RWPE1 (cell line): ENCODE results near the gene GCK.

Source experiments
- CTCF ChIA-PET: fragments of 350-600 bp; sonication (Branson Sonifier 250); formaldehyde crosslinking; extraction: SDS; loops from one replicate; lab custom pipeline; 2021; lab: Yijun Ruan, JAX
- POLR2A ChIA-PET: fragments of 400-600 bp; formaldehyde crosslinking; extraction: SDS; loops from one replicate; lab custom pipeline; 2020; ENCODE audit warnings: antibody characterized with exemption; ENCODE audit not compliant: low non-redundant PET; lab: Yijun Ruan, JAX
- DNase-seq: peaks from one replicate; pipeline ENCODE4 v3.0.0; 2012; ENCODE audit warnings: low spot score
- H3K27ac ChIP-seq: fragments of 450-650 bp; 2 replicates; pipeline ENCODE4 v1.5.1; 2017
- CTCF ChIP-seq: fragments of 450-650 bp; conservative IDR thresholded peaks from 2 replicates; pipeline ENCODE4 v1.5.1; 2017; ENCODE audit warnings: low read depth, mild to moderate bottlenecking

The GCK gene

GRCh38 chr7:44227911-44228310 lies 38.7 kb upstream of the GCK start:
- DNase-seq, result no peak
- no peak overlapping the region for H3K27ac ChIP-seq
- TF ChIP-seq CTCF, result no peak
- POLR2A ChIA-PET, result no interaction called here
- CTCF ChIA-PET, result no interaction called here

- CTCF ChIA-PET, result interaction anchor here (0.5 kb wide), 1 partner anchor 355 kb away, joined by 5 read pairs; no protein-coding TSS in a partner anchor
- peak overlapping the region; percentile 75 for H3K27ac ChIP-seq
- TF ChIP-seq CTCF, result no peak
- DNase-seq, result no peak
- POLR2A ChIA-PET, result no interaction called here
These were observed 37.1 kb upstream of the GCK start for GRCh38 chr7:44226396-44226753.

- ChIA-PET CTCF (interaction anchor here (0.5 kb wide), 1 partner anchor 354 kb away, joined by 5 read pairs; no protein-coding TSS in a partner anchor), POLR2A (interaction anchor here (0.6 kb wide), 1 partner anchor 13 kb away, joined by 3 read pairs; no protein-coding TSS in a partner anchor)
- TF ChIP-seq CTCF, result no peak
- no peak for DNase-seq
- H3K27ac ChIP-seq, result peak overlapping the region; percentile 75
These were observed 36.5 kb upstream of the GCK start for GRCh38 chr7:44225566-44226395.

- no peak for DNase-seq
- no peak for TF ChIP-seq CTCF
- peak overlapping the region; percentile 75 for H3K27ac ChIP-seq
- ChIA-PET CTCF (interaction anchor here (0.6 to 1.7 kb wide), 2 partner anchors 16 to 151 kb away, joined by 3 to 4 read pairs; no protein-coding TSS in a partner anchor), POLR2A (interaction anchor here (0.6 kb wide), 1 partner anchor 12 kb away, joined by 3 read pairs; no protein-coding TSS in a partner anchor)
These were observed 35.8 kb upstream of the GCK start for GRCh38 chr7:44224974-44225565.

GRCh38 chr7:44224080-44224973 lies 35.1 kb upstream of the GCK start:
- ChIA-PET POLR2A (no interaction called here), CTCF (interaction anchor here (0.6 to 1.7 kb wide), 4 partner anchors 16 to 638 kb away, joined by 3 to 4 read pairs (median 3); no protein-coding TSS in a partner anchor)
- DNase-seq, result peak; percentile 30
- no peak for TF ChIP-seq CTCF
- H3K27ac ChIP-seq, result peak overlapping the region; percentile 75
